Measurements from ENCODE around the gene NCOA3.
"Not testable (repeated sequence)": the region's sequence is repeated elsewhere in the genome, so short reads cannot be mapped to it uniquely, and the experiment has no call there.

Gene NCOA3

GRCh38 chr20:47535994-47536393 is 34.3 kb downstream of the NCOA3 start:
- no peak for DNase-seq

- DNase-seq, result no peak
Observed at GRCh38 chr20:47540443-47541354, 39.0 kb downstream of the NCOA3 start.

- no peak for DNase-seq
Observed at GRCh38 chr20:47541355-47541922, 39.8 kb downstream of the NCOA3 start.

- no peak for DNase-seq
Observed at GRCh38 chr20:47543006-47543431, 41.3 kb downstream of the NCOA3 start.

- no peak for DNase-seq
Observed at GRCh38 chr20:47544240-47544639, 42.6 kb downstream of the NCOA3 start.

- no peak for DNase-seq
Observed at GRCh38 chr20:47544852-47545251, 43.2 kb downstream of the NCOA3 start.

- DNase-seq, result no peak
Observed at GRCh38 chr20:47545499-47545898, 43.8 kb downstream of the NCOA3 start.

GRCh38 chr20:47546184-47547033 is 44.7 kb downstream of the NCOA3 start:
- DNase-seq, result no peak

GRCh38 chr20:47547034-47547387 is 45.3 kb downstream of the NCOA3 start:
- no peak for DNase-seq

GRCh38 chr20:47549671-47550070 is 48.0 kb downstream of the NCOA3 start:
- DNase-seq, result no peak

GRCh38 chr20:47551222-47551621 is 49.5 kb downstream of the NCOA3 start:
- DNase-seq, result no peak

- peak in 6 of 51 donors; percentile 6 to 30 (median 20) for DNase-seq
Observed at GRCh38 chr20:47551841-47552240, 50.2 kb downstream of the NCOA3 start.

GRCh38 chr20:47552996-47553395 is 51.3 kb downstream of the NCOA3 start:
- no peak for DNase-seq

- DNase-seq, result not testable (repeated sequence)
Observed at GRCh38 chr20:47553594-47554235, 52.0 kb downstream of the NCOA3 start.

GRCh38 chr20:47554283-47554682 is 52.6 kb downstream of the NCOA3 start:
- not testable (repeated sequence) for DNase-seq

- DNase-seq, result no peak
Observed at GRCh38 chr20:47557218-47557617, 55.5 kb downstream of the NCOA3 start.

- DNase-seq, result no peak
Observed at GRCh38 chr20:47557791-47558190, 56.1 kb downstream of the NCOA3 start.

- no peak for DNase-seq
Observed at GRCh38 chr20:47558295-47559066, 56.8 kb downstream of the NCOA3 start.

- no peak for DNase-seq
Observed at GRCh38 chr20:47559141-47559540, 57.5 kb downstream of the NCOA3 start.

GRCh38 chr20:47561180-47561579 is 59.5 kb downstream of the NCOA3 start:
- DNase-seq, result no peak
